GM12875 (cell line): ENCODE results near the gene GLIS1.

Experiments used
- H3K4me3 ChIP-seq: one replicate; pipeline ENCODE4 v1.5.1; 2011; ENCODE audit warnings: low read depth, low read length, control low read depth
- TF ChIP-seq, protein P1 (sequence below): IDR thresholded peaks from 2 replicates; pipeline ENCODE4 v1.5.1; 2011; ENCODE audit warnings: low read depth, mild to moderate bottlenecking, control low read depth, inconsistent platforms, low read length, moderate library complexity, borderline replicate concordance; ENCODE audit not compliant: insufficient read depth

GLIS1 gene

GRCh38 chr1:53642607-53643006, 96.4 kb downstream of the GLIS1 start:
- TF ChIP-seq, protein P1, sequence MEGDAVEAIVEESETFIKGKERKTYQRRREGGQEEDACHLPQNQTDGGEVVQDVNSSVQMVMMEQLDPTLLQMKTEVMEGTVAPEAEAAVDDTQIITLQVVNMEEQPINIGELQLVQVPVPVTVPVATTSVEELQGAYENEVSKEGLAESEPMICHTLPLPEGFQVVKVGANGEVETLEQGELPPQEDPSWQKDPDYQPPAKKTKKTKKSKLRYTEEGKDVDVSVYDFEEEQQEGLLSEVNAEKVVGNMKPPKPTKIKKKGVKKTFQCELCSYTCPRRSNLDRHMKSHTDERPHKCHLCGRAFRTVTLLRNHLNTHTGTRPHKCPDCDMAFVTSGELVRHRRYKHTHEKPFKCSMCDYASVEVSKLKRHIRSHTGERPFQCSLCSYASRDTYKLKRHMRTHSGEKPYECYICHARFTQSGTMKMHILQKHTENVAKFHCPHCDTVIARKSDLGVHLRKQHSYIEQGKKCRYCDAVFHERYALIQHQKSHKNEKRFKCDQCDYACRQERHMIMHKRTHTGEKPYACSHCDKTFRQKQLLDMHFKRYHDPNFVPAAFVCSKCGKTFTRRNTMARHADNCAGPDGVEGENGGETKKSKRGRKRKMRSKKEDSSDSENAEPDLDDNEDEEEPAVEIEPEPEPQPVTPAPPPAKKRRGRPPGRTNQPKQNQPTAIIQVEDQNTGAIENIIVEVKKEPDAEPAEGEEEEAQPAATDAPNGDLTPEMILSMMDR: no peak
- no peak overlapping the region for H3K4me3 ChIP-seq

DNA sequence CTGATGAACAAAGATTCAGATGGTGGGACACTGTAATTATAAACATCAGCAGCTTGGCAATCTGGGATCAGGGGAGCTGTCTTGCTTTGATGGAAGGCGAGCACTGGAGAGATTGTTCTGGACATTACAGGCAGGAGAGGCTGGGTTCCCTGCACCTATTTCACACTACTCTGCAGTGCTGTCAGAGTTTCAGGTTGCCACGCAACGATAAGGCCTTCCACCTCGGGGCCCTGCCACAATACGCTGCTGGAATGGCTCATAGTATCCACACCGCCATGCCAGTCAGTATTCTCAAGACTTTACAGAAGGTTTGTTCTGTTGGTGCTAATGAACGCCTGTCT, 96.8 kb downstream of the GLIS1 start:
- TF ChIP-seq, protein P1: no peak
- no peak overlapping the region for H3K4me3 ChIP-seq

DNA sequence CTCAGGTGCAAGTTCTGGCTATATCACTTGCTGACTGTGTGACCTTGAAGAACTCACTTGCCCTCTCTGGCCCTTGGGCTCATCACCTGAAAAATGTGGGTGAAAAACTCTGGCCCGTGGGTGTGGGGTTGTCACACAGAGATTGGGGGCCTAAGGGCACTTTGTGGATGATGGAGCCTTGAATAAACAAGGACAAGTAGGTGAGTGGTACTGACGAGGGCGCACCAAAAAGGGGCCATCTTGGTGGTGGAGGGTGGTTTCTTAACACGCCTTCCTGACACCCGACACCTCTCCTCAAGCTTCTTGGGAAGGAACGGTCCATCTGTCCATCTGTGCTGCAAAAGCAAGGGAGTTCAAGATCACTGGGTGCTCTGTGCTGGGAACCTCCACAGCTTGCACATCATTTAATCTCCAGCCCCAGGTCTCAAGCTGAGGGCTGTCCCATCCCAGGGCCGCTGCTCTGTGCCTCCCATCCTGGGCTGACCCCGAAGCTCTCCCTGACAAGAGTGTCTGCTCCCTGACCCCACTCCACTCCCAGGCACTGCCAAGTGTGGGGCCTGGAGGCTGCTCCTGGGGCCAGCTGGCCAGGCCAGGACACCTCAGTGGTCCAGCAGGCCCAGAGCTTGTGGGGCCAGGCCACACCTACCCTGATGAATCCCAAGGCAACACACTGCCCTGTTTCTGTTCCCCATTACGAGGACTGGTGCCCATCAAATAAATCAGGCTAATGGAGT, 97.3 kb downstream of the GLIS1 start:
- H3K4me3 ChIP-seq: no peak overlapping the region
- TF ChIP-seq, protein P1: no peak

DNA sequence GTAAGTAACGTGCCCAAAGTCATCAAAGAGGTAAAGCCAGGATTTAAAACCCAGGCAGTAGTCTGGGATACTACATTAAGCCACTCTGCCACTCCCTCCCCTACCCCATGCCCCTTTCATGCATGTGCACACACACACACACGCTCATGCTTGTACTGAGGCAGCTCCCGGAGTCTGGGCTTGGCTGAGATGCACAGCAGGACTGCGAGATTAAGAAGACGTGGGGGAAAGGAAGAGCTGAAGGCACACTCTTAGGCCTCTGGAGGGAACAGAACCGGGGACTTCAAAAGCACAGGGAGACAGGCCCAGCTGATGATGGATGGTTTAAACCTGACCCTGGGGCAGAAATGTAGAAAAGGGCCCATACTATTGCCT, 98.3 kb downstream of the GLIS1 start:
- TF ChIP-seq, protein P1: no peak
- no peak overlapping the region for H3K4me3 ChIP-seq

DNA sequence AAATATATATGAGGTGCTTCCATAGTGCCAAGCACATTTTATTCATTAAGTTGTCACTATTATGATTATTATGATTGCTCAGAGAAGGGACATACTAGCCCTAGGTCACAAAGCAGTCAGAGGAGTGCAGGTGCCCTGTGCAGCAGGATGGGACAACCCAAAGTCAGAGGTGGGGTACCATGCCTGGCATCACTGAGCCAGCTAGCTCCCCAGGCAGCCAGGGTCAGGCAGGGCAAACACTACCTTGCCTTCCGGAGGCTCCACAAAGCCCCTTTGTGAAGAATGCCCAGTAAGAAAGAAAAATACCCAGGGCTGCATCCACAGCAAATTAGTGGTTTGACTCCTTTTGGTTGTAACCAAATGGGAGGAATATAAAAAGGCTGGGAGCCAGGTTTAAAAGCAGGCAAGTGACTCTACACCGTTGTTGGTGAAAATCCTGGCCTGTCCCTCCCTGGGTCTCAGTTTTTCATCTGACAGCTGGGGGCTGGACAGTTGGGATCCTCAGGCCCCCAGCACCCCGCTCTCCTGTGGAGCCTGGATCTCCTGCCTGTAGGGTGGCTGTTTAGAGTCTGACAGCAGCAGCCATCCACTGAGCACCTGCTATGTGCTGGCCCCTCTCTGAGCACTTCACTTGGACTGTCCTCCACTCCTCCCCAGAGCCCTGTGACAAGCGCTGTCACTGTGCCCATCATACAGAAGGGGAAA, 98.8 kb downstream of the GLIS1 start:
- H3K4me3 ChIP-seq: no peak overlapping the region
- TF ChIP-seq, protein P1: no peak

GRCh38 chr1:53639251-53639763, 99.7 kb downstream of the GLIS1 start:
- TF ChIP-seq, protein P1: no peak
- no peak overlapping the region for H3K4me3 ChIP-seq
